Mucosa of rectum (tissue), 2 donors: ENCODE data around the gene MSH6.

Experiments used
- H3K27ac ChIP-seq, 2 donors: one replicate each; pipeline ENCODE4 v1.7.0; 2013; ENCODE audit warnings: inconsistent platforms in 2 of 2, low read depth in 2 of 2, low read length in 2 of 2
- H3K27me3 ChIP-seq, 2 donors: one replicate each; pipeline ENCODE4 v1.7.0; 2013; ENCODE audit warnings: low read length in 2 of 2; ENCODE audit not compliant: control insufficient read depth in 2 of 2, insufficient read depth in 2 of 2
- H3K36me3 ChIP-seq, 2 donors: one replicate each; pipeline ENCODE4 v1.7.0; 2013; ENCODE audit warnings: low read length in 2 of 2; ENCODE audit not compliant: control insufficient read depth in 2 of 2, insufficient read depth in 2 of 2
- H3K4me1 ChIP-seq, 2 donors: one replicate each; pipeline ENCODE4 v1.7.0; 2013; ENCODE audit warnings: low read length in 2 of 2, mild to moderate bottlenecking in 1 of 2; ENCODE audit not compliant: control insufficient read depth in 2 of 2, insufficient read depth in 2 of 2
- H3K4me3 ChIP-seq, 2 donors: one replicate each; pipeline ENCODE4 v1.7.0; 2013; ENCODE audit warnings: low read length in 2 of 2
- H3K9ac ChIP-seq, 2 donors: one replicate each; pipeline ENCODE4 v1.7.0; 2013; ENCODE audit warnings: low read length in 2 of 2, low read depth in 1 of 2, mild to moderate bottlenecking in 1 of 2
- H3K9me3 ChIP-seq, 2 donors: one replicate each; pipeline ENCODE4 v1.7.0; 2013; ENCODE audit warnings: low read length in 2 of 2; ENCODE audit not compliant: control insufficient read depth in 2 of 2
- donor health status: healthy.
- donor health status: Normal muscosa, but diverticular disease.

MSH6 gene, protein sequence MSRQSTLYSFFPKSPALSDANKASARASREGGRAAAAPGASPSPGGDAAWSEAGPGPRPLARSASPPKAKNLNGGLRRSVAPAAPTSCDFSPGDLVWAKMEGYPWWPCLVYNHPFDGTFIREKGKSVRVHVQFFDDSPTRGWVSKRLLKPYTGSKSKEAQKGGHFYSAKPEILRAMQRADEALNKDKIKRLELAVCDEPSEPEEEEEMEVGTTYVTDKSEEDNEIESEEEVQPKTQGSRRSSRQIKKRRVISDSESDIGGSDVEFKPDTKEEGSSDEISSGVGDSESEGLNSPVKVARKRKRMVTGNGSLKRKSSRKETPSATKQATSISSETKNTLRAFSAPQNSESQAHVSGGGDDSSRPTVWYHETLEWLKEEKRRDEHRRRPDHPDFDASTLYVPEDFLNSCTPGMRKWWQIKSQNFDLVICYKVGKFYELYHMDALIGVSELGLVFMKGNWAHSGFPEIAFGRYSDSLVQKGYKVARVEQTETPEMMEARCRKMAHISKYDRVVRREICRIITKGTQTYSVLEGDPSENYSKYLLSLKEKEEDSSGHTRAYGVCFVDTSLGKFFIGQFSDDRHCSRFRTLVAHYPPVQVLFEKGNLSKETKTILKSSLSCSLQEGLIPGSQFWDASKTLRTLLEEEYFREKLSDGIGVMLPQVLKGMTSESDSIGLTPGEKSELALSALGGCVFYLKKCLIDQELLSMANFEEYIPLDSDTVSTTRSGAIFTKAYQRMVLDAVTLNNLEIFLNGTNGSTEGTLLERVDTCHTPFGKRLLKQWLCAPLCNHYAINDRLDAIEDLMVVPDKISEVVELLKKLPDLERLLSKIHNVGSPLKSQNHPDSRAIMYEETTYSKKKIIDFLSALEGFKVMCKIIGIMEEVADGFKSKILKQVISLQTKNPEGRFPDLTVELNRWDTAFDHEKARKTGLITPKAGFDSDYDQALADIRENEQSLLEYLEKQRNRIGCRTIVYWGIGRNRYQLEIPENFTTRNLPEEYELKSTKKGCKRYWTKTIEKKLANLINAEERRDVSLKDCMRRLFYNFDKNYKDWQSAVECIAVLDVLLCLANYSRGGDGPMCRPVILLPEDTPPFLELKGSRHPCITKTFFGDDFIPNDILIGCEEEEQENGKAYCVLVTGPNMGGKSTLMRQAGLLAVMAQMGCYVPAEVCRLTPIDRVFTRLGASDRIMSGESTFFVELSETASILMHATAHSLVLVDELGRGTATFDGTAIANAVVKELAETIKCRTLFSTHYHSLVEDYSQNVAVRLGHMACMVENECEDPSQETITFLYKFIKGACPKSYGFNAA (N-terminal part only)

DNA sequence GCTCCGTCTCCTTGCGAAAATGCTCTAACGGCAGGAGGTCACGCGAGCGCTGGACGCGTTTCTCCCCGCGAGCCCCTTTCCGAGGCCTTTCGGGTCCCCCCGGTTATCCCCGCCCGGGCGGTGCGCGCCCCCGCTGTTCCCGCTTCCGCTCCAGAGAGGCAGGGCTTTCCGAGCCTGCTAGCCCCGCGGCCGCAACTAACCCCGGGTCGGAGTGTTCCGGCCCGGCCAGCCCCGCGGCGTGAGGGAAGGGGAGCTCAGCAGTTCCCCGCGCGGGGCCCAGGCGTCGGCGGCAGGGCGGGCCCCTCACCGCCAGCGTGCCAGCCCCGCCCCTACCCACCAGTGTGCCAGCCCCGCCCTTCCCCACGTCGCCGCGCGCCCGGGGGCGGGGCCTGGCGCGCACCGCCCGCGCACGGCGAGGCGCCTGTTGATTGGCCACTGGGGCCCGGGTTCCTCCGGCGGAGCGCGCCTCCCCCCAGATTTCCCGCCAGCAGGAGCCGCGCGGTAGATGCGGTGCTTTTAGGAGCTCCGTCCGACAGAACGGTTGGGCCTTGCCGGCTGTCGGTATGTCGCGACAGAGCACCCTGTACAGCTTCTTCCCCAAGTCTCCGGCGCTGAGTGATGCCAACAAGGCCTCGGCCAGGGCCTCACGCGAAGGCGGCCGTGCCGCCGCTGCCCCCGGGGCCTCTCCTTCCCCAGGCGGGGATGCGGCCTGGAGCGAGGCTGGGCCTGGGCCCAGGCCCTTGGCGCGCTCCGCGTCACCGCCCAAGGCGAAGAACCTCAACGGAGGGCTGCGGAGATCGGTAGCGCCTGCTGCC lies at the start of gene MSH6:
Gene MSH6, plus strand, starts transcription at position 475 of the 815 bp plus-strand sequence. Its CDS starts 89 bp downstream, at position 564.
- H3K4me1 ChIP-seq = peaks cover 2 to 7% of the 10 kb centered on the region in 2 donors
- H3K27ac ChIP-seq = peak within 1 kb of the TSS; percentile 84 to 92
- no peaks in the 10 kb centered on the region for H3K27me3 ChIP-seq
- peak within 1 kb of the TSS; percentile 74 to 76 for H3K9ac ChIP-seq
- no peaks in the 10 kb centered on the region for H3K9me3 ChIP-seq
- no peaks in the 10 kb centered on the region for H3K36me3 ChIP-seq
- H3K4me3 ChIP-seq = peak within 1 kb of the TSS; percentile 80 to 89

DNA sequence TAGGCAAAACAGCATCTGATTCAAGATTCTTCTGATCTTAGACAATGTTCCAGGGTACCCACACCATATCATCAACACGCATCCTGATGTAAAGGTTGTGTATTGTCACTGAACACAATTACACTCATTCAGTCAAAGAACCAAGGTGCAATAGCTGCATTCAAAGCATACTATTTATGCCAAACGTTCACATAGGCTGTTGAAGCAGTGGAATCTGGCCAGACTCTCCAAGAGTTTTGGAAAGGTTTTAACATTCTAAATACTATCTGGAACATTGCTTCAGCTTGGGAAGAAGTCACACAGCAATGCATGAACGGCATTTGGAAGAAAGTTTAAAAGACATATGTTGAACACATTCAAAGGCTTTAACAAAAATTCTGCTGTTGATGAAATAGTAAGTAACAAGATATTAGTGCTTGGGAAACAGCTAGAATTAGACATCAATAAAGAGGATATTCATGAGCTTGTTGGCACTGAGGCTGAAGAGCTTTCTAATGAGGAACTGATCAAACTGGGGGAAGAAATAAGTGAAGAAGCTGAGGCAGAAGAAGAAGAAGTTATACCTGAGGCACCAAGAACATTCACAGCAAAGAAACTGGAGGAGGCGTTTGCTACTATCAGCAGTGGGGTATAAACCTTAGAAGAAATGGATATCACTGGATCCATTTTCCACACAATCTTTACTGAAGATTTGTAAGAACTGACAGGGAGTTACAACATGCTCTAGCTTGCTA lies 47.6 kb upstream of the MSH6 start:
- Histone ChIP-seq H3K9ac (no peak overlapping the region), H3K27ac (no peak overlapping the region)

DNA sequence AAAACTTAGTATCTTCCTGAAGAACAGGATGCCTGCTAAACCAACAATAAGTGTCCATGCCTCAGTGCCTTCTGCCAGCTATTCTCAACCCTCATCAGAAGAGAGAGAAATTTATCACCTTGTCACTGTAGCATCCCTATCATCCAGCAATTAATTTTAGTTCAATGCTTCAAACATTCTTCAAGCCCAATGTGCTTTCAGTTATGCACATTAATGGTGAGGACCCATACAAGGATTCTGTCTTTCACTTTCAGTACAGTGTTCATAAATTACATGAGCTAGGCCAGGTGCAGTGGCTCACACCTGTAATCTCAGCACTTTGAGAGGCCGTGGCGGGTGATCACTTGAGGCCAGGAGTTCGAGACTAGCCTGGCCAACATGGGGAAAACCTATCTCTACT lies 47.0 kb upstream of the MSH6 start:
- Histone ChIP-seq H3K27me3 (no peaks in the 10 kb centered on the region), H3K9me3 (no peaks in the 10 kb centered on the region), H3K36me3 (no peaks in the 10 kb centered on the region), H3K9ac (no peak overlapping the region), H3K27ac (no peak overlapping the region), H3K4me3 (no peak overlapping the region), H3K4me1 (no peaks in the 10 kb centered on the region)

More for the DNA sequence above, 47.6 kb upstream of the MSH6 start:
- H3K4me3 ChIP-seq = no peak overlapping the region
- H3K4me1 ChIP-seq = no peaks in the 10 kb centered on the region
- no peaks in the 10 kb centered on the region for H3K9me3 ChIP-seq
- no peaks in the 10 kb centered on the region for H3K27me3 ChIP-seq
- H3K36me3 ChIP-seq = no peaks in the 10 kb centered on the region

DNA sequence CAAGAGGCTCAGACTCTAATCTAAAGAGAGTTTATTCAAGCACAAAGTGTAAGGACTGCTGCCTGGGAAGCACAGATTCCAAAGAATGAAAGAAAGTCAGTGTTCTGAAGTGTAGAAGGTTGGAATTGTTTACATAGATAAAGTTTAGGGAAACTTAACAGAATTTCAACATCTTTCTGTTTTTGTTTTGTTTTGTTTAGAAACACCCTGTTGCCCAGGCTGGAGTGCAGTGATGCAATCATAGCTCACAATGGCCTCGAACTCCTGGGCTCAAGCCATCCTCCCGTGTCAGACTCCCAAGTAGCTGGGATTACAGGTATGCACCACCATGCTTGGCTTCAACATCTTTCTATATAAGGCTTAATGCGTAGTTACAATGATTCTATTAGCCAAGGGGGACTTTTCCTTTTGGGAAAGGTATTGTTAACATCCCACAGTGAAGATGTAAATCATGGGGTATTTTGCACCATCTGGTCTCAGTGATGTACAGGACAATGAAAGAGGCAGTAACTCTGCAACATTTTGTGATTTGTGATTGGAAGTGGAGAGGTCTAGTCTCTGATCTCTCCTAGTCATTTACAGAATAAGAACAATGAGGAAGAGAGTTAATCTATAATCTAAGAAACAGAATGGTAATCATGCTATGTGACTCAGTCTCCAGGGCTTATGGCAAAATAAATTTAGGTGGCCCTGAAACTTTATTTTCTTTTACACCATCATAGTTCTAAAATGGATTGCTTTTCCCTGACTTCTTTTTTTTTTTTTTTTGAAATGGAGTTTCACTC lies 45.6 kb upstream of the MSH6 start:
- Histone ChIP-seq H3K9ac (no peak overlapping the region), H3K4me1 (no peaks in the 10 kb centered on the region)

DNA sequence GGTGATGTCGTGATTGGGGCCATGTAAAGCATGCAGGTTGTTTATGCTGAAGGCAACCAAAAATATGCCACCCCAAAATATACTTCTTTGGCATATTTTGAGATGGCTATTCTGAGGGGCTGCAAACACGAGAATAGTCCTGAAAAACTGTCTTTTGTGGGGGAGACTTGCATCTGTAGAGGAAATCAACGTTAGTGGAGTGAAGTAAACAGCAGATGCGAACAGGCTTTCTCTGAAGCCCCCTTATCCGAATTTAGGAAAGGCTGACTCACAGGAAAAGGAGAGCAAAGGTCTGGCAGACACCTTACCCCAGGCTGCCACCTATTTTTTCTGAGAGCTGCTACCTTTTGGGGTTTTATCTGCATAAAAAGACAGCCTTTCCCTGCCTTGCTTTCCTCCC lies 44.6 kb upstream of the MSH6 start:
- Histone ChIP-seq H3K36me3 (no peaks in the 10 kb centered on the region), H3K4me1 (no peaks in the 10 kb centered on the region), H3K4me3 (no peak overlapping the region), H3K27ac (no peak overlapping the region), H3K27me3 (no peaks in the 10 kb centered on the region), H3K9ac (no peak overlapping the region), H3K9me3 (no peaks in the 10 kb centered on the region)

More for the DNA sequence above, 45.6 kb upstream of the MSH6 start:
- Histone ChIP-seq H3K4me3 (no peak overlapping the region), H3K9me3 (no peaks in the 10 kb centered on the region), H3K36me3 (no peaks in the 10 kb centered on the region), H3K27ac (no peak overlapping the region), H3K27me3 (no peaks in the 10 kb centered on the region)

DNA sequence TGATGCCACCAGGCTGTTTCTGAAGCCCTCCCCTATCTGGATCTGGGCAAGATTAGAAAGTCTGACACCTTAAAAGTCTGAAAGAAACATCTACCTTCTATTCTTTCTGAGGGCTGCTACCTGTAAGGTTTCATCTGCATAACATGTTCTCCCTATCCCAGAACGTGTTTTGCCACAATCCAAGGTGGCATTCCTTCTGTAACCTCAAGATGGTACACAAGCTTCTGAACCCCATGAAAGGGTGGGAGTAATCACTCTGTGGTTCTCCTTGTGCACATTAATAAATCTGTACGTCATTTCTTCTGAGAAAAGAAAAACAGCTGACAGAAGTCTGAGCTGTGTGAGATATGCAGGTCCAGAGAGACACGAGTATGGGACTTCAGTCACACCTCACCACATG lies 41.8 kb upstream of the MSH6 start:
- no peaks in the 10 kb centered on the region for H3K4me1 ChIP-seq
- no peak overlapping the region for H3K4me3 ChIP-seq
- no peaks in the 10 kb centered on the region for H3K9me3 ChIP-seq
- no peaks in the 10 kb centered on the region for H3K36me3 ChIP-seq
- H3K27me3 ChIP-seq = peaks cover 0 to 2% of the 10 kb centered on the region in 2 donors
- no peak overlapping the region for H3K9ac ChIP-seq
- H3K27ac ChIP-seq = no peak overlapping the region

DNA sequence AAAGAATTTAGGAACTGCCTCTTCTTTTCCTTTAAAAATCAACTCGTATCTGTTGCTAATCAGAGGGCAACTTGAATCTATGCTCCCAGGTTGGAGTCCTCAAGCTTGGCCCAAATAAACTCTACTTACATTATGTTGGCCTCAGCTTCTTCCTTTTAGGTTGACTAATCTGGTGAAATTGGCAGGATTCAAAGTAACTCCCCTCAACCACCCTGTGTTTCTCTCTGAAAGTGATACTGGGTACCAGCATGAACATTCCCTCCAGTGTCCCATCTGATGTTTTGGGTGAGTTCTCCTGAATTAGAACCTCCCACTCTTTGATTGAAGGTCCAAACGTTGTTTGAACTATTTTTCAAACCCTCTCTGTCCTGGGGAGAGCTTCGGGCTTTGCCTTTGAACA lies 41.3 kb upstream of the MSH6 start:
- Histone ChIP-seq H3K4me3 (no peak overlapping the region), H3K4me1 (no peaks in the 10 kb centered on the region), H3K9me3 (no peaks in the 10 kb centered on the region), H3K27ac (no peak overlapping the region), H3K36me3 (no peaks in the 10 kb centered on the region), H3K27me3 (peaks cover 0 to 2% of the 10 kb centered on the region in 2 donors), H3K9ac (no peak overlapping the region)

DNA sequence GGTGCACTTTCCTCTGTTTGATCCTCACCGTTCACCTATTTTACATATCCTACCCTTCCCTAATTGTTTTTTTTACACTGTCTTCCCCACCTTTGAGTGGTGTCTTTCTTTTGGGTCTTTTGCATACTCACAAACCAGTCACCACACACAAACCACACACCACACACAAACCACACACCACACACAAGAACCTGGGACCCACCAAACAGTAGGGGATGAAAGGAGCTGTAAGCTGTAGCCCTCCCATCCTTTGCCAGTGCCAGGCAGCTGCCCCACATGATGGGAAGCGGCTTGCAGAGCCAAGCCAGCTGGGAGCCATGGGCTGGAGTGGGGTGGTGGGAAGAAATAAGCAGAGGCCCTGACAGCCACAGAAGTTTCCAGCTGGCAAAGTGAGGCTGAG lies 38.9 kb upstream of the MSH6 start:
- no peaks in the 10 kb centered on the region for H3K36me3 ChIP-seq
- H3K27me3 ChIP-seq = peaks cover 0 to 2% of the 10 kb centered on the region in 2 donors

More for the DNA sequence above, 38.9 kb upstream of the MSH6 start:
- Histone ChIP-seq H3K4me1 (no peaks in the 10 kb centered on the region), H3K9ac (no peak overlapping the region), H3K27ac (no peak overlapping the region), H3K9me3 (no peaks in the 10 kb centered on the region), H3K4me3 (no peak overlapping the region)
